IMR-90 (cell line): ENCODE results near the gene C1orf159. TPM values are rescaled to one million over a fixed set of nuclear protein-coding genes. Genes with fewer than 3 reads are reported as not detected.
A peak's percentile ranks its signal among the peaks of the same experiment; 100 is the strongest.

ENCODE experiments used
- ATAC-seq: fragments of 200-7000 bp; cut with Tn5 transposase; 2 replicates; pipeline ENCODE4 v1.9.1; 2020; ENCODE audit warnings: low read depth, mild to moderate bottlenecking, moderate library complexity
- BruUV-seq: library from RNA; stranded (reverse); fragments of 400-500 nt; replicated peaks from 2 replicates; lab custom pipeline; 2021; lab: Mats Ljungman, UMichigan
- CTCF ChIA-PET: fragments of 300-600 bp; formaldehyde crosslinking; extraction: SDS; loops from one replicate; lab custom pipeline; 2021; ENCODE audit warnings: antibody characterized with exemption; lab: Yijun Ruan, JAX
- POLR2A ChIA-PET: fragments of 300-600 bp; sonication (Branson Sonifier 250); formaldehyde crosslinking; loops from one replicate; lab custom pipeline; 2022; ENCODE audit warnings: antibody characterized with exemption; ENCODE audit not compliant: unreplicated experiment; lab: Charles Lee
- DNase-seq: peaks from one replicate; pipeline ENCODE4 v3.0.0; 2013
- H2AFZ ChIP-seq: replicated peaks from 2 replicates; pipeline ENCODE3; 2013; ENCODE audit warnings: low read length, mild to moderate bottlenecking; ENCODE audit not compliant: poor library complexity
- H2AK5ac ChIP-seq: 2 replicates; pipeline ENCODE4 v1.6.1; 2013; ENCODE audit warnings: low read depth, low read length, inconsistent platforms
- H2AK9ac ChIP-seq: replicated peaks from 2 replicates; pipeline ENCODE3; 2013; ENCODE audit warnings: mild to moderate bottlenecking, low read depth, low read length, moderate library complexity; ENCODE audit not compliant: poor library complexity
- H2BK120ac ChIP-seq: 2 replicates; pipeline ENCODE4 v1.6.1; 2013; ENCODE audit warnings: low read depth, low read length, inconsistent platforms
- H2BK15ac ChIP-seq: 3 replicates; pipeline ENCODE4 v1.6.1; 2013; ENCODE audit warnings: low read depth, low read length, inconsistent platforms
- H2BK20ac ChIP-seq: 2 replicates; pipeline ENCODE4 v1.6.1; 2013; ENCODE audit warnings: low read depth, mild to moderate bottlenecking, inconsistent platforms, low read length, moderate library complexity
- H2BK5ac ChIP-seq: 2 replicates; pipeline ENCODE4 v1.6.1; 2013; ENCODE audit warnings: mild to moderate bottlenecking, low read depth, low read length, inconsistent platforms; ENCODE audit not compliant: poor library complexity, severe bottlenecking
- H3K14ac ChIP-seq: replicated peaks from 2 replicates; pipeline ENCODE4 v1.6.1; 2013; ENCODE audit warnings: low read depth, low read length, inconsistent platforms
- H3K18ac ChIP-seq: 2 replicates; pipeline ENCODE4 v1.6.1; 2013; ENCODE audit warnings: low read depth, low read length, control low read depth
- H3K23ac ChIP-seq: 2 replicates; pipeline ENCODE4 v1.6.1; 2013; ENCODE audit warnings: low read depth, low read length, inconsistent platforms
- H3K27ac ChIP-seq: 2 replicates; pipeline ENCODE4 v1.5.1; 2013; ENCODE audit warnings: mild to moderate bottlenecking, control low read depth, low read length; ENCODE audit not compliant: insufficient read depth
- H3K27me3 ChIP-seq: 2 replicates; pipeline ENCODE4 v1.6.1; 2013; ENCODE audit warnings: low read length; ENCODE audit not compliant: control insufficient read depth, insufficient read depth
- H3K36me3 ChIP-seq: 2 replicates; pipeline ENCODE4 v1.6.1; 2013; ENCODE audit warnings: low read length, mixed read lengths; ENCODE audit not compliant: control insufficient read depth, insufficient read depth
- H3K4ac ChIP-seq: 2 replicates; pipeline ENCODE4 v1.6.1; 2013; ENCODE audit warnings: low read depth, low read length, inconsistent platforms
- H3K4me1 ChIP-seq: 2 replicates; pipeline ENCODE4 v1.6.1; 2013; ENCODE audit warnings: low read length, mixed read lengths; ENCODE audit not compliant: control insufficient read depth, insufficient read depth
- H3K4me2 ChIP-seq: 2 replicates; pipeline ENCODE4 v1.6.1; 2013; ENCODE audit warnings: low read depth, mild to moderate bottlenecking, control low read depth, low read length, moderate library complexity
- H3K4me3 ChIP-seq: 2 replicates; pipeline ENCODE4 v1.5.1; 2013; ENCODE audit warnings: low read depth, mild to moderate bottlenecking, control low read depth, low read length, moderate library complexity; ENCODE audit not compliant: insufficient read depth
- H3K56ac ChIP-seq: 2 replicates; pipeline ENCODE4 v1.6.1; 2013; ENCODE audit warnings: low read length, inconsistent platforms; ENCODE audit not compliant: insufficient read depth; ENCODE audit errors: extremely low read depth
- H3K79me1 ChIP-seq, 2 experiments: 2 replicates each; pipeline ENCODE4 v1.6.1; 2013; ENCODE audit warnings: low read length in 2 of 2, inconsistent platforms in 1 of 2, low read depth in 1 of 2
- H3K9ac ChIP-seq: 2 replicates; pipeline ENCODE4 v1.6.1; 2013; ENCODE audit warnings: low read depth, low read length, control low read depth
- H3K9me1 ChIP-seq: 2 replicates; pipeline ENCODE4 v1.6.1; 2013; ENCODE audit warnings: low read length, inconsistent platforms; ENCODE audit not compliant: insufficient read depth
- H3K9me3 ChIP-seq: 2 replicates; pipeline ENCODE4 v1.6.1; 2013; ENCODE audit warnings: low read length; ENCODE audit not compliant: control insufficient read depth, insufficient read depth
- H4K20me1 ChIP-seq: 2 replicates; pipeline ENCODE4 v1.6.1; 2013; ENCODE audit warnings: low read length, inconsistent platforms; ENCODE audit not compliant: insufficient read depth
- H4K5ac ChIP-seq: 2 replicates; pipeline ENCODE4 v1.6.1; 2013; ENCODE audit warnings: mild to moderate bottlenecking, low read depth, low read length, control low read depth
- H4K8ac ChIP-seq, 2 experiments: 2 replicates each; pipeline ENCODE4 v1.6.1; 2013; ENCODE audit warnings: low read depth in 2 of 2, low read length in 2 of 2, control low read depth in 1 of 2, inconsistent platforms in 1 of 2
- H4K91ac ChIP-seq: 2 replicates; pipeline ENCODE4 v1.6.1; 2013; ENCODE audit warnings: low read depth, low read length, inconsistent platforms; ENCODE audit not compliant: insufficient read depth
- RAD21 ChIP-seq: IDR thresholded peaks from 2 replicates; pipeline ENCODE4 v1.6.1; 2012; ENCODE audit warnings: low read length, improper control_type of control experiment
- WGBS, 2 experiments: methylation state at CpG; one replicate each; pipeline versions ENCODE4 v1.1.5 to v1.1.7; 2013; ENCODE audit warnings: missing lambda C conversion rate in 2 of 2; ENCODE audit not compliant: insufficient read length in 1 of 2; ENCODE audit errors: extremely low coverage in 2 of 2; 5-methylcytosine and 5-hydroxymethylcytosine counted together
- dilution Hi-C: fragments of 300-500 bp; cut with HindIII; formaldehyde crosslinking; loops from one replicate; pipeline ENCODE4 v1.14.3; 2018; ENCODE audit warnings: low sequenced_read_pairs; ENCODE audit not compliant: unreplicated experiment
- in situ Hi-C: fragments of 300-500 bp; cut with MboI; formaldehyde crosslinking; loops from 3 replicates; pipeline ENCODE4 v1.14.3; 2019; ENCODE audit warnings: low sequenced_read_pairs, inconsistent platforms, mixed read lengths
- intact Hi-C: fragments of 100-400 bp; cut with micrococcal nuclease; formaldehyde crosslinking; loops from 2 replicates; pipeline ENCODE4 v1.10.0; 2022
- polyA plus RNA-seq, 3 experiments: library from polyadenylated mRNA; depleted of rRNA; stranded (reverse); fragments of >200 nt; gene quantifications; 2 replicates each; pipeline ENCODE4 v1.2.3, GENCODE V29; 2012; ENCODE audit warnings: low replicate concordance in 1 of 3
- total RNA-seq: library from RNA; depleted of rRNA; stranded (reverse); fragments of >200 nt; gene quantifications from 2 replicates; pipeline ENCODE4 v1.2.3, GENCODE V29; 2012

The C1orf159 gene
- total and polyA plus RNA-seq, 2 of the 4 experiments (the other 2 are of a cell fraction), result 2.9 to 12.6 TPM

DNA sequence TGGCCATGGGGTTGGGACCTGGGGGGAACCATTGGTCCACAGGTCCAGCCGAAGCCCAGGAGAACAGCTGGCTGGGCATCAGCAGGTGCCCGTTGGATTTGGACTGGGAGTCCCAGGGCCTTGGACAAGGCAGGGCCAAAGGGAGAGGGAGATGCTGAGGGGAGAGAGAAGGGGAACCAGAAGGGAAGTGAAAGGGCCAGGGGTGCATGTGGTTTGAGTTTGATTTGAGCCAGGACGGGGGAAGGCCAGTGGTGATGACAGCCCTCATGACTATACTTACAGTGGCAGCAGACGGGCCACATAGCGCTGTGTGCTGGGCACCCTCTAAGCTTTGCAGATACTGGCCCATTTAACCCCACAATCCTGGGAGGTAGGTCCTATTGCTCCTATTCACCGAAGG, 77.2 kb downstream of the C1orf159 start:
- dilution Hi-C loops, result no loop called here
- no TSS peak for BruUV-seq
- no peak overlapping the region for H2BK120ac ChIP-seq
- peak overlapping the region; percentile 41 for H2AFZ ChIP-seq
- no peak overlapping the region for H3K9ac ChIP-seq
- H4K20me1 ChIP-seq, result peaks cover 59% of the 10 kb centered on the region
- H2BK5ac ChIP-seq, result no peak overlapping the region
- H3K4me1 ChIP-seq, result peaks cover 7% of the 10 kb centered on the region
- TF ChIP-seq RAD21, result no peak
- H3K14ac ChIP-seq, result no peak overlapping the region
- WGBS, 2 experiments, result 92% methylated on average over 5 of the region's 6 CpGs; no CpG with 5 or more reads in 1 of the 2 experiments
- in situ Hi-C loops, result no loop called here
- H2BK15ac ChIP-seq, result no peak overlapping the region
- intact Hi-C loops, result no loop called here
- no peak overlapping the region for H3K4ac ChIP-seq
- no peak overlapping the region for H2AK5ac ChIP-seq
- no peak overlapping the region for H2BK20ac ChIP-seq
- H3K18ac ChIP-seq, result no peak overlapping the region
- H4K5ac ChIP-seq, result no peak overlapping the region
- CTCF ChIA-PET, result interaction anchor here (1.1 kb wide), 1 partner anchor 21 kb away, joined by 3 read pairs; no protein-coding TSS in a partner anchor
- H4K91ac ChIP-seq, result no peak overlapping the region
- no peak overlapping the region for H3K27ac ChIP-seq
- no peak overlapping the region for H2AK9ac ChIP-seq
- peaks cover 9 to 31% of the 10 kb centered on the region in 2 experiments for H3K79me1 ChIP-seq
- POLR2A ChIA-PET, result no interaction called here
- no peak overlapping the region for H4K8ac ChIP-seq
- no peak overlapping the region for H3K23ac ChIP-seq
- H3K9me1 ChIP-seq, result 0 out of 2 replicates have a peak, but pooled peaks cover 5% of the 10 kb centered on the region
- no peak for DNase-seq
- H3K9me3 ChIP-seq, result no peaks in the 10 kb centered on the region
- no peak overlapping the region for H3K56ac ChIP-seq
- no peak for ATAC-seq
- H3K36me3 ChIP-seq, result peaks cover 28% of the 10 kb centered on the region
- no peak overlapping the region for H3K4me3 ChIP-seq
- no peaks in the 10 kb centered on the region for H3K27me3 ChIP-seq
- no peak overlapping the region for H3K4me2 ChIP-seq
